G401 (cell line): ENCODE results near the gene ACTN3. TPM values are rescaled to one million over a fixed set of nuclear protein-coding genes. Genes with fewer than 3 reads are reported as not detected.
"Not testable (repeated sequence)": the region's sequence is repeated elsewhere in the genome, so short reads cannot be mapped to it uniquely, and the experiment has no call there.

Experiments used
- DNase-seq: peaks from one replicate; pipeline ENCODE4 v3.0.0-alpha.2; 2015; ENCODE audit warnings: low spot score
- in situ Hi-C: cut with HindIII; loops from 2 replicates; pipeline ENCODE4 v1.10.0; 2016; ENCODE audit warnings: low sequenced_read_pairs, mixed read lengths
- total RNA-seq: library from RNA; depleted of rRNA; stranded (reverse); fragments of >200 nt; shearing (Covaris generic); gene quantifications from 2 replicates; pipeline ENCODE4 v1.2.3, GENCODE V29; 2014

ACTN3 gene
- total RNA-seq, 1 experiment from 2014 or later = 32.1 TPM

DNA sequence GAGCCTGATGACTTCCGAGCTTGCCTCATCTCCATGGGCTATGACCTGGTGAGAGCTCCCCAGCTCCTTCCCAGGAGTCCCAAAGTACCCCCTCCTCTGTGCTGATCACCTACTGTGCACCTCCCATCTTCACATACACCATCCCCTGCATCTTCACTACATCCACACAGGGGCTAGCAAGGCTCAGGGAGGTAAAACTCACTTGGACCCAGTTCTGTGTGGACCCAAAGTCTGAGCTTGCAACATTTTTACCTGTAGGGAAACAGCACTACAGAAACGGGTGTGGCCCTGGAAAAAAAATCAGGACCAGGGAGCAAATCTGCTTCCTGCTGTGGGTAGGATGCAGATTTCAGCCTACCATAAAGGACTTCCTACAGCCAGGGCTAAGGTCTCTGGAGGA, 15.6 kb downstream of the ACTN3 start:
- no peak for DNase-seq
- in situ Hi-C loops = no loop called here

DNA sequence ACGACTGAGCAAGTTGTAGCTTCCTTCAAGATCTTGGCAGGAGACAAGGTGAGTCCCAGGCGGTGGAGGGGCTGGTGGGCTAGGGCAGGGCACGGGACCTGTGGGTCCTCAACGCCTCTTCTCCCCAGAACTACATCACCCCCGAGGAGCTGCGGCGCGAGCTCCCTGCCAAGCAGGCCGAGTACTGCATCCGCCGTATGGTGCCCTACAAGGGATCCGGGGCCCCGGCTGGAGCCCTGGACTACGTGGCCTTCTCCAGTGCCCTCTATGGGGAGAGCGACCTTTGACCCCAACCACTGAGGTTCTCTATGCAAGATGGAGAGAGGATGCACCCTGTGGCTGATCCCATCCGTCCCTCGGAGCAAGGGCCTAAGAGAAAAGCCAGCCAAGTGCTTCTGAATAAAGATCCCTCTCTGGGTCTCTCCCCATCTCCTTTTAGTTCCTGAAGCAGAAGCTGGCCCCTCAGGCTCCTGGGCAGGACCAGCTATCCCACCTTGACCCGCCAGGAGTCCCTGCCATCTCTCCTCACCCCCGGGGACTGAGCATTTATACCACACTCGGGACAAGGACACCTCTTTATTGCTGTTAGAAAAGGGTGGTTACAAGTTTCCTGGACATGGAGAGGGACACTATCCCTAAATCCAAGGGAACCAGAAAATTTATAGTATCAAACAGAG, 16.3 kb downstream of the ACTN3 start:
- in situ Hi-C loops = no loop called here
- no peak for DNase-seq

DNA sequence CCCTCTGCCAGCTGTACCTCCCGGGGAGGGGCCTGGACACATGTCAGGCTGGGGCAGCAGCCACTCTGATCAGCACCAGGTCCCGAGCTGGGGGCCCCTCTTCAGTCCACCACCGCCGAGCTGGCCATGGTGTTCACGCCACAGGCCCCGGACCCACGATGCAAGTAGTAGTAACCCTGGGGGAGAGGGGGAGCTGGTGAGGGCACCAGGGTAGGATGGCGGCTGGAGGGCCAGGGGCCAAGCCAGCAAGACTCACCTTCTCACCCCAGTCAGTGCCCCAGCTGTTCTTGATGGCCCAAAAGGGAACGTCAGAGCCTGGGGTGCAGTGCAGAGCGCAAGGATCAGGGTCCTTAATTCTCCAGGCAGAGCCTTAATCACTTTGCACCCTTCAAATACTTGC, 17.1 kb downstream of the ACTN3 start:
- in situ Hi-C loops = no loop called here

DNA sequence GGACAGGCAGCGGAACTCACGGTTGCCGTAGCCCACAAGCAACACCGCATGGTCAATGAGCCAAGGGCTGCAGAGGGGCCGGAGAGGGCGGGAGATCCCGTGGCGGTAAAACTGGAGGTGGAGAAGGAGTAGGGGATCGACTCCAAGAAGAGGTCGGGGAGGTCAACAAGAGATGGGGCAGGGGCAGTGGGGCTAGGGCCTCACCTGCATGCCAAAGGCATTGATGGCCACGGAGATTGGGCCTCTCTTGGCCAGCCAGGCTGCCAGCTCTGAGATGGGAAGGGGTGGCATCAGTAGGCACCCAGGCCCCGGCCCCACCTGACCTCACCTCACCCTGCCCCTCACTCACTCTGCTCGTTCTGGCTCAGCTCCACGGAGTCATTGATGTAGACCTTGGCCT, 17.8 kb downstream of the ACTN3 start:
- in situ Hi-C loops = no loop called here
- no peak for DNase-seq

More for the DNA sequence above, 17.1 kb downstream of the ACTN3 start:
- DNase-seq = no peak

DNA sequence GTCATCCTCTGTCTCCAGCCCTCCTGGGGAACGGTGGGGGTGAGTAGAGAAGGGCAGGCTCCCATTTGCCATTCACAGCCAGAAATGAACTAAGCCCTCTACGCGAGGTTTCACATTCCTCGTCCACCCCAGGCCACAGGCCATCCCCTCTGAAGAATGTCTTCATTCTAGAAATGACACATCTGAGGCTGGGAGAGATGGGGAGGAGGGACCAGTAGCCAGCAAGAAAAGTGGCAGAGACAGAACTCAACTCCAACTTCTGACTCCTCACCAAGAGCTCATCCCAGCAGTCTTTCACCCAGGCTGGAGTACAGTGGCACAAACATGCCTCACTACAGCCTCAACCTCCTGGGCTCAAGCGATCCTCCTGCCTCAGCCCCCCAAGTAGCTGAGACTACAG, 18.3 kb downstream of the ACTN3 start:
- DNase-seq = no peak
- in situ Hi-C loops = no loop called here

DNA sequence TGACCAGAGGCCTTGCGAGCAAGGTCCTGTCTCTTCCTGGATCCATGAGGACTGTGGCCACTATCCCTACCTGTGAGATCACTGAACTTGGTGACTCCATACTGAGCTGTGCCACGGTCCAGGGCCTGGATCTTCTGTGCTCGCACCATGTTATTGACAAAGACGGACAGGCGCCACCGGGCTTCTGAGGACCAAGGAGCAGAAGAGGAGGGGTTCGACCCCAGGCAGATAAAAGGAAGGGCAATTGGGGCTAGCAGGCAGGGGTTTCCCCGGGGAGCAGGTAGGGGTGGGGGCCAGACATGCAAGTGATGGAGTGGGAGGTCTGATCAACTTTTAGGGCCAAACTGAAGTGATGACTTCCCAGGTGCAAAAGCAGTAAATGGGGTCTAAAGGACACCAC, 19.5 kb downstream of the ACTN3 start:
- in situ Hi-C loops = no loop called here
- DNase-seq = no peak

DNA sequence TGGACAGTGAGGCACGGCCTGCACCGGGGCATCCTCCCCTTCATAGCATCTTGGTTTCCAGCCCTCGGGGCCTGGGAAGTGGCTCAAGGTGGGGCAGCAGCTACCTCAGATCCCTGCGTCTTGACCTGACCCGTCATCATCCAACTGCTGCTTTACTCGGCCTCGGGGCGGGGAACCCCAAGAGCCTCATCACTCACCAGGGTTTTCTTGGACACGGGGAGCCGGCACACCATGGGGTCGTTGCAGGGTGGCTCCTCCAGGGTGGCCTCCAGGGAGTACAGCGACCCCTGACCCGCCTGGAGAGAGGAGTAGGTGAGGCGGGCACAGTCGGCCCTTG, 21.1 kb downstream of the ACTN3 start:
- no peak for DNase-seq
- in situ Hi-C loops = no loop called here

- peak; percentile 93 for DNase-seq
- in situ Hi-C loops = no loop called here
These were observed 21.6 kb downstream of the ACTN3 start, which contains the start of gene CTSF for GRCh38 chr11:66568124-66568916. Gene CTSF (minus strand): TSS chr11:66568606. CDS start chr11:66568486, 120 bp downstream.

GRCh38 chr11:66569076-66569475, 22.4 kb downstream of the ACTN3 start:
- in situ Hi-C loops = no loop called here
- DNase-seq = no peak

DNA sequence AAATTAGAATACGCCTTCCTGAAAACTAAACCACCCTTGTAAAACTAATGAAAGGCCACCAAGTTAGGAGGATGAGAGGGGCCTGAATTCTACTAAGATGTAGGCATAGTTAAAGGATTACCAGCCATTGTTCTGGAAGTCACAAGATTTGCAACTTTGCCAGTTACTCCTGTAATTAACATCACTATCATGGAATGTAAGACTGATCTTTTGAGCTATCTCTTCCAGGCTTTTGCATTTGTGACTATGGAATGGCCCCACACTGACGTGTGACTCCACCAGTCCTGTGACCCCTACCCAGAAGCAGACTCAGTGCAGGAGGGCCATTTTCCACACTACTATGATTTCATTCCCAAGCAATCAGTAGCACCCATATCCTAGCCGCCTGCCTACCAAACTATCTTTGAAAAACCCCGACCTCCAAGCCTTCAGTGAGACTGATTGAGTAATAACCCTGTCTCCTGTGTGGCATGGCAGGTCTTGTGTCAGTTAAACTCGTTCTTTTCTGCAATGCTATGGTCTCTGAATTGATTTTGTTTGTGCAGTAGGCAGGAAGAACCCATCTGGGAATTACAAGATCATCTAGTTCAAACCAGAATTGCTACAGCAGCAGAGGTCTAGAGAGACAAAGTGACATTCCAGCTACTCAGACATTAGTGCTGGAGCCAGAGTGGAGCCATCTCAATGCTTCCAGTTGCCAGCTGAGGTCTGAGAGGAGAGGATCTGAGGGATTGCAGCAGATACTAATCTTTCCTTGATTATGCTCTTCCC, 23.6 kb downstream of the ACTN3 start:
- DNase-seq = peak; percentile 63
- in situ Hi-C loops = no loop called here

DNA sequence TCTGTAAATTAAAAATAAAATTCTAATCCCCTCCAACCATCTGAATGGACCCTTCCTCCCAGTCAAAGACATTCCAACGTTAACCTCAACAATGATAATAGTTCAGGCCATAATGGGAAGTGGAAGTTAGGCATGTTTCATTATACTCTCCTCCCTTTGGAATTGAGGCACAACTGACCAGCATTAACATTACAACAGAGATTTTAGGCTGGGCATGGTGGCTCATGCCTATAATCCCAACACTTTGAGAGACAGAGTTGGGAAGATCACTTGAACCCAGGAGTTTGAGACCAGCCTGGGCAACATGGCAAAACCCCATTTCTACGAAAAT, 24.1 kb downstream of the ACTN3 start:
- no peak for DNase-seq
- in situ Hi-C loops = no loop called here

DNA sequence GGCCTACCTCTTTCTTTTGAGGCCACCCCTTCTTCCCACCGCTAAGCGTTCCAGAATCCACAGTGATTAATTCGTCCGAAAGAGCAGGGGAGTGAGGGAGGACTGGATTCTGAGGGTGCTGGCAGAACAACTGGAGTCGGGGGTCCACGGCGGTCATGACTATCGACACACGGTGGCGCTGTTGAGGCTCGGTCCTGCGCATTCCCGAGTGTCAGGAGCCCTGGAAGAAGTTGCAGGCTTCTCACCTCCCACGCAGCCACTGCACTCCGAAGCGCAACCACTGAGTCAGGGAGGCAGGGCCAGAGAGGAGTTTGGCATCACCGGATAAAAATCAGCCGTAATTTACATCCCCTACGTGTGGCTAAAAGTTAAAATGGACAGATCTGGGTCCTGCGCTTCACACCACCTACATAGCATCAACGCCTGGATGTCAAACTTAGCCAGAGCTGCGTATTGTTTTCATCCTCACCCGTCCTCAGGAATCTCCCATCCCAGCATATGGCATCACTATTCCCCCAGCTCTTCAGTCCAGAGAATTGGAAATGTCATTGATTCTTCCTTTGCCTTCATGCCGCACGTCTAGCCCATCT, 32.4 kb downstream of the ACTN3 start:
- in situ Hi-C loops = no loop called here

DNA sequence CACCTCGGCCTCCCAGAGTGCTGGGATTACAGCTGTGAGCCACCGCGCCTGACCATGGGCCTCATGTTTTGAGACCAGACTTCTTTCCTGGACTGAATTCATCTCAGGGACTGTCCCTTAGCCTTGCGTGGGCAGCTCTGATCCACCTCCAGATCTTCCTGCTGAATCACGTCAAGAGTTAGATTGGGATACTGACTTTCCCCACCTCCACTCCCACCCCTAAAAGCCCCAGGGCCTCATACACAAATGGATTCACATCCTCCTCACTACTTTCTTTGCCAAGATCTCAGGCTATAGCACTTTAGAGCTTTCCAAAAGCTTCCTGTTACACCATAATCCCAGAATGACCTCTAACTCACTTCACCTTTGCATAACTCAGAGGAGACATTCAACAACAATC, 34.1 kb downstream of the ACTN3 start:
- in situ Hi-C loops = no loop called here
- no peak for DNase-seq

More for the DNA sequence above, 32.4 kb downstream of the ACTN3 start:
- DNase-seq = peak; percentile 71

GRCh38 chr11:66581261-66581660, 34.6 kb downstream of the ACTN3 start:
- DNase-seq = no peak
- in situ Hi-C loops = no loop called here

DNA sequence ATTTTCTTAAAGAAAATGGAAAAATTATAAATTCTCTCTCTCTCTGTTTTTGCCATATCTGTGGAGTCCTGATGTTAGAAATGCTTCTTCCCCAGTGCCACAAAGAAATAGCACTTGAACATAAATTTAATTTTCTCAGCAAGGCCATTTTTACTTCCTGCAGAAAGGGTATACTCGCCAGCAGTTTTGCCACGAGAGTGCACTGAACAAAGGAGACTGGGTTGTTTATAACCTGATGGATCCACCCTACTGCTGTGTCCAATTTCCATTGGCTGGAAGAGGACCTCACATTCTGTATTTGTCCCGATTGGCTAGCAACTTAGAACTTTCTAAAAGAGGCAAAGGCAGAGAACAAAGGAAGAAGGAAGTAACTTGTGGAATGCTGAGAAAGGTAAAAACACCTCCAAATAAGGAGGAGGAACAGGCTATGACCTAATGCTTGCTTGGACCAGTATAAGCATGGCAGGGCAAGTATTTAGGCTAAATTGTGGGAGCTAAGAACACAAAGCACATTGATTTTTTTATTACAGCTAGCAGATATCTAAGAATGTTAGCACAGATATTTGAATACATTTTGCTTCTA, 36.0 kb downstream of the ACTN3 start:
- DNase-seq, in situ Hi-C loops: not testable (repeated sequence)

DNA sequence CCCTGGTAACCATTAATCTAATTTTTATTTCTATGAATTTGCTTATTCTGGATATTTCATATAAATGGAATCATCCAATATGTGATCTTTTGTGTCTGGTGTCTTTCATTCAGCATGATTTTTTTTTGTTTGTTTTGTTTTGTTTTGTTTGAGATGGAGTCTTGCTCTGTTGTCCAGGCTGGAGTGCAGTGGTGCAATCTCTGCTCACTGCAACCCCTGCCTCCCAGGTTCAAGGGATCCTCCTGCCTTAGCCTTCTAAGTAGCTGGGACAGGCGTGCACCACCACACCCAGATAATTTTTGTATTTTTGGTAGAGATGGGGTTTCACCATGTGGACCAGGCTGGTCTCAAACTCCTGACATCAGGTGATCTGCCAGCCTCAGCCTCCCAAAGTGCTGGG, 38.7 kb downstream of the ACTN3 start:
- in situ Hi-C loops, DNase-seq: not testable (repeated sequence)

DNA sequence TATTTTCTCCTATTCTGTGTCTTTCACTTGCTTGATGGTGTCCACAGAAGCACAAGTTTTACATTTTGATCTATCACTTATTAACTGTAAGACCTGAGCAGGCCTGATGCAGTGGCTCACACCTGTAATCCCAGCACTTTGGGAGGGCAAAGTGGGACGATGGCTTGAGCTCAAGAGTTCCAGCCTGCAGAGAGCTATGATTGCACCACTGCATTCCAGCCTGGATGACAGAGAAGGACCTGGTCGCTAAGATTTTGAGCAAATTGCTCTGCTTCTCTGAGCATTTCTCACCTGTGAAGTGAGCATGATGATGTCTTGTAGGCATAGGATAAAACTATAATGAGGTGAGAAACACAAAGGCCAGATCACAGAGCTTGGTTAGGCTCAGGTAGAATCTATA, 39.4 kb downstream of the ACTN3 start:
- DNase-seq = no peak
- in situ Hi-C loops = no loop called here

- in situ Hi-C loops, DNase-seq: not testable (repeated sequence)
These were observed 42.6 kb downstream of the ACTN3 start for GRCh38 chr11:66589315-66589714.

DNA sequence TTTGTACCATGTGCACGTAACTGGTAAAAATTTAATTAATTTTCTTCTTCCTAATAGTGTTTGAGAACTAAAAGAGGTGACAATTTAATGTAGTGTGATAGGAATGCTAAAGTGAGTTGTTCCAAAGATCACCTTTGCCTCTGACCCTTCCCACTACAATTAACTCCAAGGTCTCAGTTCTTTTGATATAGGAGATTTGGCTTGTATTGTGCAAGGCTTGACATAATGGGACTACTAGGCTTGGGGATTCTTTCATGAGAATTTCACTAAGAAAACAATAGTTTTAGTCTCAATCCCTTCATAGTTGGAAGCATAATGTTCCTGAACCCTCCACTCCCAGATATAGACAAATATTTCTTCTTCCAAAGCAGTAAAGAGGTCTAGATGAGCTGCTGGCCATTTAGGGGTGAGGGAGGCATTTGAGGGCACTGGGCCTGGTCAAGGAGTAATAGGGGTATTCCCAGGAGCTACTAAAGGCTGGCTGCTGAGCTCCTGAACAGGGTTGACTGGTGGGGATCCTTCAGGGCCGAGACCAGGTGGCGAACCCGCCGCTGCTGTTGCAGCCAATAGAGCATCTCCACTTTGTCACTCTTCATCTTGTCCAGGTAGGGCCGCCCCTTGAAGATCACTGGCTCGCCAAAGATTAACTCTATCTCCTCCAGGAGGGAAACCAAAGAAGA, 43.4 kb downstream of the ACTN3 start:
- in situ Hi-C loops = no loop called here
- DNase-seq = no peak
